HAP-1 (cell line): Measurements from ENCODE around the gene ZEB2.

Source experiments
- DNase-seq, 2 experiments: peaks; one replicate each; pipeline ENCODE4 v3.0.0-alpha.2; 2016 to 2020; ENCODE audit warnings: low spot score in 2 of 2
- H3K27me3 ChIP-seq: fragments of 250-450 bp; sonication (Bioruptor Pico); 2 replicates; pipeline ENCODE4 v1.5.1; 2020; ENCODE audit warnings: low read depth, mild to moderate bottlenecking, moderate library complexity
- H3K36me3 ChIP-seq: fragments of 250-450 bp; sonication (Bioruptor Pico); replicated peaks from 2 replicates; pipeline ENCODE4 v1.5.1; 2020; ENCODE audit warnings: mild to moderate bottlenecking
- H3K4me1 ChIP-seq: fragments of 250-450 bp; sonication (Bioruptor Pico); 2 replicates; pipeline ENCODE4 v1.5.1; 2020; ENCODE audit warnings: mild to moderate bottlenecking
- H3K4me3 ChIP-seq: fragments of 250-450 bp; sonication (Bioruptor Pico); 2 replicates; pipeline ENCODE4 v1.5.1; 2020; ENCODE audit warnings: mild to moderate bottlenecking, moderate library complexity
- H3K9me3 ChIP-seq: fragments of 250-450 bp; sonication (Bioruptor Pico); 2 replicates; pipeline ENCODE4 v1.5.1; 2020; ENCODE audit warnings: mild to moderate bottlenecking, moderate library complexity
- in situ Hi-C: fragments of 300-500 bp; cut with MboI; formaldehyde crosslinking; loops from 3 replicates; pipeline ENCODE4 v1.14.3; 2020; ENCODE audit warnings: low sequenced_read_pairs, inconsistent platforms, mixed read lengths

Gene ZEB2

GRCh38 chr2:144464730-144465129 lies 55.2 kb downstream of the ZEB2 start:
- Histone ChIP-seq H3K4me1 (peaks cover 41% of the 10 kb centered on the region), H3K9me3 (no peaks in the 10 kb centered on the region), H3K27me3 (no peaks in the 10 kb centered on the region), H3K4me3 (no peak overlapping the region), H3K36me3 (no peaks in the 10 kb centered on the region)
- in situ Hi-C loops: no loop called here
- DNase-seq: no peak

GRCh38 chr2:144463266-144463665 lies 56.7 kb downstream of the ZEB2 start:
- Histone ChIP-seq H3K9me3 (no peaks in the 10 kb centered on the region), H3K36me3 (no peaks in the 10 kb centered on the region), H3K4me3 (no peak overlapping the region), H3K27me3 (no peaks in the 10 kb centered on the region), H3K4me1 (peaks cover 35% of the 10 kb centered on the region)
- in situ Hi-C loops: no loop called here
- DNase-seq: no peak

GRCh38 chr2:144462266-144462665 lies 57.7 kb downstream of the ZEB2 start:
- in situ Hi-C loops: no loop called here

DNA sequence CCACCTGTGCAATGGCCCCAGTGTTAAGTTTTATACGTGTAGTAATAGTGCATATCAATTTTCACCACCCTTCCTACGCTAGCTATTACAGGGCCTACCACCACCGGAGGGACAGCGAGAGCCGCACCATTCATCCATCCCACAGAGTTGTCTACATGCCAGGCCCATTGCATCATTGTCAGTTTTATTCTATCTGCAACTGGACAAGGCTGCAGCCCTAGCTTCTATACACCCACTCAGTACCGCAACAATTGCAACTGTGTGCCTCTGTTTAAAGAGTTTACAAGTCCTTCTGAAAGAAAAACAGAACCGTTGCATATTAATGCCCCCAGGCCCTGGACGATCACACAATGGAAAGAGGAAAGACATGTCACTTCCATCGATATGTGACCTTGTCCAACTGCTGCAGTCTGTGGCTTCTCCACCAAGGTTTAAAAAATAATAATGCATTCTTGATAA lies 58.6 kb downstream of the ZEB2 start:
- no peaks in the 10 kb centered on the region for H3K36me3 ChIP-seq
- DNase-seq: peak; percentile 83 to 84
- H3K4me3 ChIP-seq: no peak overlapping the region
- no peaks in the 10 kb centered on the region for H3K27me3 ChIP-seq
- H3K9me3 ChIP-seq: no peaks in the 10 kb centered on the region
- peaks cover 29% of the 10 kb centered on the region for H3K4me1 ChIP-seq
- in situ Hi-C loops: no loop called here

More at GRCh38 chr2:144462266-144462665, 57.7 kb downstream of the ZEB2 start:
- H3K36me3 ChIP-seq: no peaks in the 10 kb centered on the region
- peaks cover 31% of the 10 kb centered on the region for H3K4me1 ChIP-seq
- H3K9me3 ChIP-seq: no peaks in the 10 kb centered on the region
- no peak for DNase-seq
- H3K4me3 ChIP-seq: no peak overlapping the region
- no peaks in the 10 kb centered on the region for H3K27me3 ChIP-seq

- Histone ChIP-seq H3K36me3 (no peaks in the 10 kb centered on the region), H3K9me3 (no peaks in the 10 kb centered on the region), H3K27me3 (no peaks in the 10 kb centered on the region), H3K4me1 (peaks cover 27% of the 10 kb centered on the region), H3K4me3 (no peak overlapping the region)
- DNase-seq: no peak
- in situ Hi-C loops: no loop called here
Measured at GRCh38 chr2:144460727-144461307, 59.1 kb downstream of the ZEB2 start.

DNA sequence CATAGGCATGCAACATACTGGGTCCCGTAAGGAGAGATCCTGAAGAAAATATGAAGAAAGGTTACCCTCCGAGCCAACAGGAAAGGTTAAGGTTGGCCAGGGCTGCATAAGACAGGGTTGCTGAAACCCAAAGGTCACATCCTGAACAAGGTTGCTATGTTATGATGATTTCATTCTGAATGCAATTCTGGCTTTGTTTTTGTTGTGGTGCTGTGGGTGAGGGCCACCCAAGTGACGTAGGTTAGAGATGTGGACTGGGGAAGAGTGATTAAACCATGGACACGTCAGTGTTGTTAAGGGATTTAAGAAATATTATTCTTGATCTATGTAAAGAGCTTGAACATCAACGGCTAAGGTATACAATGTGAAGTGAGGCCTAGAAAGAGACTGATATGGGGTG lies 60.0 kb downstream of the ZEB2 start:
- in situ Hi-C loops: loop anchor here (10.0 kb wide), 1 partner anchor 55 kb away; no protein-coding TSS in a partner anchor
- peaks cover 27% of the 10 kb centered on the region for H3K4me1 ChIP-seq
- no peak overlapping the region for H3K4me3 ChIP-seq
- DNase-seq: no peak
- H3K27me3 ChIP-seq: no peaks in the 10 kb centered on the region
- H3K36me3 ChIP-seq: no peaks in the 10 kb centered on the region
- no peaks in the 10 kb centered on the region for H3K9me3 ChIP-seq

DNA sequence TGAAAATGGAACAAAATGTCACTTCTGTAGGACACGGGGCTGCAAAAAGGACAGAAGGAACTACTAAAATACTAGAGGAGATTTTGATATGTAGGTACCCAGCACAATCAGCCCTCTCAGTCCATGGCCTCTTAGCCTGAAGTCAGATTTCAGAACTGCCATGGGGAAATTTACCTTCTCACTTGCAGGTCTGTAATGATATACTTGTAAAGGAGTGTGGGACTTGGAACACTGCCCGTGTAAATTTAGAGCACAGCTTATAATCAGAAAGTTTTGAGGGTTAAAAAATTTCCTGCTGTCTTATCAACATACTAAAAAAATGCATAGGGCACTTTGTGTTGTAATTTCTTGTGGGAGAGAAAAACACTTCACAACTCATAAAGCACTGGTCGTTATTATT lies 60.6 kb downstream of the ZEB2 start:
- Histone ChIP-seq H3K9me3 (no peaks in the 10 kb centered on the region), H3K27me3 (no peaks in the 10 kb centered on the region), H3K36me3 (no peaks in the 10 kb centered on the region), H3K4me1 (peaks cover 33% of the 10 kb centered on the region), H3K4me3 (no peak overlapping the region)
- in situ Hi-C loops: loop anchor here (10.0 kb wide), 1 partner anchor 56 kb away; no protein-coding TSS in a partner anchor
- no peak for DNase-seq

DNA sequence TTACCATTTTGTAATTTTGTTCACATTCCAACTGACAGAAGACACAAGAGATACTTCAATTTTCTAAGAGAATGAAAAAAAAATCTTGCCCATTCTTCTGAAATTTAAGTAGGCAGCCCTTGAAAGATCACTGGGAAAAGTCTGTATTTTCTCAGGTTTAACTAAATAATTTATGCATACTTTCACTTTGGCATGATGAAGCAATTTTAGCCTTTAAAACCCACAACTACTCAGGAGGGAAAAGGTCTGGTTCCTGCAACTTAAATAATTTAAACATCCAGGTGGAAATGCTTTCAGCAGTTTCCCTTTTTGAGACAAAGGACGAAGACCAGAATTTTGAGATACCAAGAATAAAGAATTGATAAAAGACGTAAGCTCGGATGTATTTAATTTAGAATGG lies 61.4 kb downstream of the ZEB2 start:
- no peak for DNase-seq
- Histone ChIP-seq H3K4me1 (peaks cover 41% of the 10 kb centered on the region), H3K27me3 (no peaks in the 10 kb centered on the region), H3K4me3 (no peak overlapping the region), H3K9me3 (no peaks in the 10 kb centered on the region), H3K36me3 (no peaks in the 10 kb centered on the region)
- in situ Hi-C loops: loop anchor here (10.0 kb wide), 1 partner anchor 56 kb away; no protein-coding TSS in a partner anchor

- in situ Hi-C loops: loop anchor here (10.0 kb wide), 1 partner anchor 58 kb away; no protein-coding TSS in a partner anchor
- no peak overlapping the region for H3K4me3 ChIP-seq
- H3K27me3 ChIP-seq: no peaks in the 10 kb centered on the region
- no peaks in the 10 kb centered on the region for H3K9me3 ChIP-seq
- H3K4me1 ChIP-seq: peaks cover 47% of the 10 kb centered on the region
- H3K36me3 ChIP-seq: no peaks in the 10 kb centered on the region
- no peak for DNase-seq
Measured at GRCh38 chr2:144456680-144457079, 63.2 kb downstream of the ZEB2 start.

GRCh38 chr2:144455987-144456386 lies 63.9 kb downstream of the ZEB2 start:
- H3K4me3 ChIP-seq: no peak overlapping the region
- H3K36me3 ChIP-seq: no peaks in the 10 kb centered on the region
- H3K4me1 ChIP-seq: peaks cover 41% of the 10 kb centered on the region
- DNase-seq: no peak
- in situ Hi-C loops: loop anchor here (10.0 kb wide), 1 partner anchor 59 kb away; no protein-coding TSS in a partner anchor
- H3K9me3 ChIP-seq: no peaks in the 10 kb centered on the region
- no peaks in the 10 kb centered on the region for H3K27me3 ChIP-seq

DNA sequence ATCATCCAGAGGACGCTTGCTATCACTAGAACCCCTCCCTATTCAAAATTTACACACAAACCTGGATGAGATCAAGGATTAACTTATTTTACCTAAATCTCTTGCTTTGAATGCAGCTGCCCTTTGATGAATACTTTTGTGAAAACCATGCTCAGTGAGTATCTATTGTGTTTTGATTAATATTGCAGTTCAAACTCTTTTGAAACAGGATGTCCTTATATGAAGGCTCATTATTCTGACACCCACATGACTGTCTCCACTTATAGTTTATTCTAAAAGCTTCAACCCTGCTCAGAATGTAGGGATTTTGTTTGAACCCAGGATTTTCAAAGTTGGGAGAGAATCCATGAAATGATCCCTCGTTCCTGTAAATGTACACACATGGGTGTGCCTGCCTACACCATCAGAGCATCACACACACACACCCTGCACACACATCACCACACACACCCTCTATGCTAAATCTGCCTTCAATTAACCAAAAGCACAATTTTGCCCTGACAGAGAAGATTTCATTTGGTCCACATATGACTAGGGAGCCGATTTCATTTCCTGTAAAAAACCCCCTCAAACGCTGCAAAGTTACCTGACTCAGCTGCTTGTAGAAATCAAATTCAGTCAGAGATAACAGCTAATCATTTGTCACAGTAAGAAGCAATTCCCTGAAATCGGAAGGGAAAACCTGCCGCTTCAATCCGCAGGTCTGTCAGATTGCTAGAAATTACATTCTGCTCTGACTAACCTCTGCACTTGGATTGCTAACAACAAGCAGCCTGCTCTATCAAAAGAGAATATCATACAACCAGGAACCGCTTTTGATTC lies 65.2 kb downstream of the ZEB2 start:
- no peaks in the 10 kb centered on the region for H3K36me3 ChIP-seq
- H3K4me1 ChIP-seq: peaks cover 38% of the 10 kb centered on the region
- no peak for DNase-seq
- in situ Hi-C loops: loop anchor here (10.0 kb wide), 1 partner anchor 60 kb away; no protein-coding TSS in a partner anchor
- no peaks in the 10 kb centered on the region for H3K9me3 ChIP-seq
- H3K27me3 ChIP-seq: no peaks in the 10 kb centered on the region
- H3K4me3 ChIP-seq: no peak overlapping the region

GRCh38 chr2:144453486-144454158 lies 66.3 kb downstream of the ZEB2 start:
- Histone ChIP-seq H3K9me3 (no peaks in the 10 kb centered on the region), H3K36me3 (no peaks in the 10 kb centered on the region), H3K4me3 (no peak overlapping the region), H3K4me1 (peaks cover 42% of the 10 kb centered on the region), H3K27me3 (no peaks in the 10 kb centered on the region)
- in situ Hi-C loops: loop anchor here (10.0 kb wide), 1 partner anchor 61 kb away; no protein-coding TSS in a partner anchor
- DNase-seq: no peak

- Histone ChIP-seq H3K4me3 (no peak overlapping the region), H3K36me3 (no peaks in the 10 kb centered on the region)
- in situ Hi-C loops: loop anchor here (10.0 kb wide), 1 partner anchor 62 kb away; no protein-coding TSS in a partner anchor
Measured at GRCh38 chr2:144452989-144453336, 67.0 kb downstream of the ZEB2 start.

More at GRCh38 chr2:144452989-144453336, 67.0 kb downstream of the ZEB2 start:
- no peaks in the 10 kb centered on the region for H3K27me3 ChIP-seq
- DNase-seq: no peak
- H3K4me1 ChIP-seq: peaks cover 48% of the 10 kb centered on the region
- H3K9me3 ChIP-seq: no peaks in the 10 kb centered on the region
